HUES6 (cell line): ENCODE results near the gene ARHGAP26.
"Not testable (repeated sequence)": the region's sequence is repeated elsewhere in the genome, so short reads cannot be mapped to it uniquely, and the experiment has no call there.

Source experiments
- H3K27ac ChIP-seq: 2 replicates; pipeline ENCODE4 v1.7.0; 2013; ENCODE audit warnings: low read depth, mild to moderate bottlenecking, low read length, inconsistent platforms
- H3K27me3 ChIP-seq: 2 replicates; pipeline ENCODE4 v1.6.1; 2013; ENCODE audit warnings: low read length; ENCODE audit not compliant: control insufficient read depth, insufficient read depth
- H3K36me3 ChIP-seq: 2 replicates; pipeline ENCODE4 v1.6.1; 2013; ENCODE audit warnings: low read length; ENCODE audit not compliant: control insufficient read depth, insufficient read depth
- H3K4me1 ChIP-seq: 2 replicates; pipeline ENCODE4 v1.6.1; 2013; ENCODE audit warnings: low read length; ENCODE audit not compliant: control insufficient read depth, insufficient read depth
- H3K4me3 ChIP-seq: 2 replicates; pipeline ENCODE4 v1.5.1; 2013; ENCODE audit warnings: low read depth, low read length
- H3K9ac ChIP-seq: one replicate; pipeline ENCODE4 v1.6.1; 2013; ENCODE audit warnings: mild to moderate bottlenecking, low read length
- H3K9me3 ChIP-seq: 2 replicates; pipeline ENCODE4 v1.6.1; 2013; ENCODE audit warnings: low read depth, low read length; ENCODE audit not compliant: control insufficient read depth, insufficient read depth

The ARHGAP26 gene

GRCh38 chr5:143200781-143201398, 430.7 kb downstream of the ARHGAP26 start:
- no peaks in the 10 kb centered on the region for H3K27me3 ChIP-seq

GRCh38 chr5:143201589-143201988, 431.4 kb downstream of the ARHGAP26 start:
- Histone ChIP-seq H3K27ac (no peak overlapping the region), H3K27me3 (no peaks in the 10 kb centered on the region), H3K9me3 (peaks cover 6% of the 10 kb centered on the region), H3K36me3 (no peaks in the 10 kb centered on the region), H3K4me1 (peaks cover 9% of the 10 kb centered on the region), H3K9ac (no peak overlapping the region), H3K4me3 (no peak overlapping the region)

More at GRCh38 chr5:143200781-143201398, 430.7 kb downstream of the ARHGAP26 start:
- Histone ChIP-seq H3K9me3 (peaks cover 7% of the 10 kb centered on the region), H3K9ac (no peak overlapping the region), H3K27ac (no peak overlapping the region), H3K4me3 (no peak overlapping the region), H3K4me1 (peaks cover 3% of the 10 kb centered on the region; the same call in 1 of the 2 replicates), H3K36me3 (no peaks in the 10 kb centered on the region)

- not testable (repeated sequence) for H3K9me3 ChIP-seq, H3K9ac ChIP-seq, H3K27me3 ChIP-seq, H3K36me3 ChIP-seq, H3K4me3 ChIP-seq, H3K27ac ChIP-seq
- peaks cover 15% of the 10 kb centered on the region for H3K4me1 ChIP-seq
These were observed 433.3 kb downstream of the ARHGAP26 start for GRCh38 chr5:143203301-143203956.

GRCh38 chr5:143204474-143205246, 434.5 kb downstream of the ARHGAP26 start:
- Histone ChIP-seq H3K27me3 (no peaks in the 10 kb centered on the region), H3K9ac (no peak overlapping the region), H3K4me1 (peaks cover 15% of the 10 kb centered on the region), H3K4me3 (no peak overlapping the region), H3K27ac (no peak overlapping the region), H3K9me3 (no peaks in the 10 kb centered on the region), H3K36me3 (no peaks in the 10 kb centered on the region)

- Histone ChIP-seq H3K36me3 (no peaks in the 10 kb centered on the region), H3K9me3 (no peaks in the 10 kb centered on the region), H3K4me1 (peaks cover 15% of the 10 kb centered on the region), H3K4me3 (no peak overlapping the region), H3K9ac (no peak overlapping the region), H3K27ac (no peak overlapping the region), H3K27me3 (no peaks in the 10 kb centered on the region)
These were observed 435.2 kb downstream of the ARHGAP26 start for GRCh38 chr5:143205386-143205785.

- no peak overlapping the region for H3K4me3 ChIP-seq
- no peak overlapping the region; the same call in 1 of the 2 replicates for H3K27ac ChIP-seq
- H3K27me3 ChIP-seq: no peaks in the 10 kb centered on the region
- no peak overlapping the region for H3K9ac ChIP-seq
- no peaks in the 10 kb centered on the region for H3K9me3 ChIP-seq
- H3K4me1 ChIP-seq: peaks cover 15% of the 10 kb centered on the region
- no peaks in the 10 kb centered on the region for H3K36me3 ChIP-seq
These were observed 435.7 kb downstream of the ARHGAP26 start for GRCh38 chr5:143205883-143206195.

- no peak overlapping the region for H3K4me3 ChIP-seq
- H3K27me3 ChIP-seq: no peaks in the 10 kb centered on the region
- H3K9me3 ChIP-seq: no peaks in the 10 kb centered on the region
- H3K9ac ChIP-seq: no peak overlapping the region
- H3K4me1 ChIP-seq: peaks cover 15% of the 10 kb centered on the region
- no peak overlapping the region; the same call in 1 of the 2 replicates for H3K27ac ChIP-seq
- H3K36me3 ChIP-seq: no peaks in the 10 kb centered on the region
These were observed 436.2 kb downstream of the ARHGAP26 start for GRCh38 chr5:143206196-143207053.

- Histone ChIP-seq H3K9me3 (no peaks in the 10 kb centered on the region), H3K4me1 (peaks cover 15% of the 10 kb centered on the region), H3K36me3 (no peaks in the 10 kb centered on the region), H3K27ac (no peak overlapping the region), H3K4me3 (no peak overlapping the region), H3K27me3 (no peaks in the 10 kb centered on the region), H3K9ac (no peak overlapping the region)
These were observed 436.9 kb downstream of the ARHGAP26 start for GRCh38 chr5:143207058-143207457.

GRCh38 chr5:143207563-143208364, 437.6 kb downstream of the ARHGAP26 start:
- Histone ChIP-seq H3K36me3 (no peaks in the 10 kb centered on the region), H3K4me3 (no peak overlapping the region), H3K9ac (no peak overlapping the region), H3K9me3 (no peaks in the 10 kb centered on the region), H3K4me1 (peaks cover 15% of the 10 kb centered on the region), H3K27me3 (no peaks in the 10 kb centered on the region), H3K27ac (no peak overlapping the region)

GRCh38 chr5:143208365-143208641, 438.1 kb downstream of the ARHGAP26 start:
- no peak overlapping the region for H3K27ac ChIP-seq
- H3K4me3 ChIP-seq: no peak overlapping the region
- H3K36me3 ChIP-seq: no peaks in the 10 kb centered on the region
- H3K4me1 ChIP-seq: peaks cover 19% of the 10 kb centered on the region
- H3K9me3 ChIP-seq: no peaks in the 10 kb centered on the region
- H3K27me3 ChIP-seq: no peaks in the 10 kb centered on the region
- no peak overlapping the region for H3K9ac ChIP-seq
